H1 (cell line): ENCODE data around the gene ASB16. TPM values are rescaled to one million over a fixed set of nuclear protein-coding genes. Genes with fewer than 3 reads are reported as not detected.

Experiments used
- ATF3 ChIP-seq: IDR thresholded peaks from 2 replicates; pipeline ENCODE4 v1.6.1; 2011; ENCODE audit warnings: low read depth, mild to moderate bottlenecking, low read length; ENCODE audit not compliant: insufficient read depth
- HDAC6 ChIP-seq: IDR thresholded peaks from one replicate; pipeline ENCODE4 v1.7.1; 2012; ENCODE audit warnings: low read depth, mild to moderate bottlenecking, inconsistent platforms, low read length, moderate library complexity
- RFX5 ChIP-seq: IDR thresholded peaks from 2 replicates; pipeline ENCODE4 v1.6.1; 2011; ENCODE audit warnings: low read depth, low read length, improper control_type of control experiment, borderline replicate concordance
- polyA plus RNA-seq, 7 experiments: library from polyadenylated mRNA; depleted of rRNA in 3 of 7; stranded (reverse) in 5 of 7; unstranded in 2 of 7; fragments of >200 nt in 5 of 7; fragments of 200-250 nt in 2 of 7; gene quantifications; 1 replicate in 5 of 7; 2 replicates in 1 of 7; 4 replicates in 1 of 7; pipeline versions ENCODE4 v1.2.1 to v1.2.3, GENCODE V29; 2011 to 2013; ENCODE audit warnings: missing spikeins in 2 of 7, mixed read lengths in 2 of 7
- total RNA-seq: library from RNA; stranded (reverse); fragmentation: NEBNext Ultra II Directional; extraction: Animal tissue kit (Norgen Biotek cat#: 25700); gene quantifications from 2 replicates; pipeline ENCODE4 v1.2.1, GENCODE V29; 2021

The ASB16 gene
- total and polyA plus RNA-seq, 2 of the 8 experiments (the other 6 are each of a cell fraction or from before 2014, with no cell fraction given) = 0.05 TPM; not detected in 1

GRCh38 chr17:44149750-44150329 is 20.7 kb upstream of the ASB16 start (continued):
- TF ChIP-seq ATF3 (no peak), RFX5 (no peak), HDAC6 (no peak)
